Testis (tissue), 3 donors: ENCODE results near the gene RPS6KA3. TPM values are rescaled to one million over a fixed set of nuclear protein-coding genes. Genes with fewer than 3 reads are reported as not detected.

Experiments
- DNase-seq: peaks from one replicate; pipeline ENCODE4 v3.0.0-alpha.2; 2019
- H3K27ac ChIP-seq, 2 donors: fragments of 200-600 bp; sonication (generic); one replicate each; pipeline ENCODE4 v1.5.1; 2019
- H3K27me3 ChIP-seq: fragments of 200-600 bp; sonication (generic); one replicate; pipeline ENCODE4 v1.5.1; 2019
- H3K36me3 ChIP-seq: fragments of 200-600 bp; sonication (generic); one replicate; pipeline ENCODE4 v1.5.1; 2017; ENCODE audit warnings: low read depth; ENCODE audit errors: missing control alignments
- H3K4me1 ChIP-seq: fragments of 200-600 bp; sonication (generic); one replicate; pipeline ENCODE4 v1.5.1; 2019
- H3K4me3 ChIP-seq, 2 donors: fragments of 200-600 bp; sonication (generic); one replicate each; pipeline ENCODE4 v1.5.1; 2017 to 2019
- H3K9me3 ChIP-seq: fragments of 200-600 bp; sonication (generic); one replicate; pipeline ENCODE4 v1.5.1; 2017
- CTCF ChIP-seq, 3 experiments: fragments of 450-650 bp in 2 of 3; fragments of 200-600 bp in 1 of 3; sonication (generic) in 1 of 3; IDR thresholded peaks; one replicate each; pipeline ENCODE4 v1.5.1; 2016 to 2019; ENCODE audit warnings: antibody characterized with exemption in 3 of 3, mild to moderate bottlenecking in 2 of 3, moderate library complexity in 1 of 3
- POLR2A ChIP-seq: fragments of 450-650 bp; IDR thresholded peaks from one replicate; pipeline ENCODE4 v1.6.1; 2017; ENCODE audit warnings: antibody characterized with exemption, mild to moderate bottlenecking, moderate library complexity
- WGBS, 2 donors: methylation state at CpG; one replicate each; pipeline ENCODE4 v1.1.5; 2018; 5-methylcytosine and 5-hydroxymethylcytosine counted together
- intact Hi-C: fragments of 100-400 bp; cut with DNase I; formaldehyde crosslinking; loops from one replicate; pipeline ENCODE4 v1.15.1; 2023; ENCODE audit warnings: low total_unique reads
- polyA plus RNA-seq: library from polyadenylated mRNA; stranded (reverse); fragments of 350-450 nt; fragmentation: Illumina TruSeq; extraction: RNeasy Lipid Tissue Mini Kit (QIAGEN cat#74804); gene quantifications from one replicate; pipeline ENCODE4 v1.2.3, GENCODE V29; 2014; ENCODE audit warnings: low read depth, low replicate concordance; ENCODE audit not compliant: insufficient read depth
- total RNA-seq, 2 donors: library from RNA; depleted of rRNA; stranded (reverse); fragments of >200 nt; gene quantifications; one replicate each; pipeline ENCODE4 v1.2.3, GENCODE V29; 2016

The RPS6KA3 gene
- total and polyA plus RNA-seq, 3 donors from 2014 or later, result 8.5 to 12.6 (median 12.5) TPM

DNA sequence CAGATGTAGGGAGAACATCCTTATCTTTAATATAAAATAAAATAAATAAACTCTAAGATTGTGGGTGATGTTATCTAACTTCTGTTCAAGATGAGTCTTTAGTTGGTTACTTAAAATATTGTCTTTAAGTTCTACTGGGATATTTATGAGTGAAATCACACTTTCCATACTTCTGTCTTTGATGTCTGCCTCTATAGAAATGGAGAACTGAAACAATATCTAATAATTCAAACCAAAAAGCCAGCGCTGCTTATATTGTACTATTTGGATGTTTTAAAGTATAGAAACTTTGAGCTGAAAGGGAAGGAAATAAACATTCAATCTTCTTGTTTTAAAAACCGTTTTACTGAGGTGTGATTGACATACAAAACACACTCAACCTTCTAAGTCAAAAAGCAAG is 44.8 kb upstream of the RPS6KA3 start:
- 67 to 91% methylated on average over 2 of the region's 2 CpGs for WGBS, 2 donors
- H3K4me1 ChIP-seq, result no peaks in the 10 kb centered on the region
- no peak overlapping the region for H3K27ac ChIP-seq
- H3K27me3 ChIP-seq, result no peaks in the 10 kb centered on the region
- TF ChIP-seq POLR2A (no peak), CTCF (IDR thresholded peaks at IDR 0.05) (no peak)
- intact Hi-C loops, result no loop called here
- no peaks in the 10 kb centered on the region for H3K9me3 ChIP-seq
- no peak overlapping the region for H3K4me3 ChIP-seq
- H3K36me3 ChIP-seq, result no peaks in the 10 kb centered on the region
- no peak for DNase-seq

DNA sequence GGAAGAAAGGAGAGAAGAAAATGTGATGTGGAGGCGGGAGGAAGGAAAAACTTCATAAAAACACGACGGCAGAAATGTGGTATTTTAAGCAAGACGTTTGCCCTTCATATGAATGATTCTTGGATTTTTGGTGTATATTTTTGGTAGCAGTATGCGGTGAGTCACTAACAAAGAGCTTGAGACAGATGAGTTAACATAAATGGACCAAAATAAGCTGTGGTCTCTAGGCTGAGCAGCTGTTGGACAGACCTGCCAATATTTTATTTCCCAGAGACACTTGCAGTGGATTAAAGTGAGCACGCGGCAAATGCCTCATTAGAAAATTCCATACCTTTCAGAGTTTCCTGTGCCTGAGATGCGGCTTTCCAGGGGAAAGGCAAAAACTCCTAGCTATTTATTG is 43.1 kb upstream of the RPS6KA3 start:
- Histone ChIP-seq H3K4me3 (no peak overlapping the region), H3K9me3 (no peaks in the 10 kb centered on the region)
- 62 to 85% methylated on average over 8 of the region's 8 CpGs for WGBS, 2 donors

GRCh38 chrX:20306668-20307067 is 40.0 kb upstream of the RPS6KA3 start:
- DNase-seq, result no peak
- Histone ChIP-seq H3K27me3 (no peaks in the 10 kb centered on the region), H3K4me3 (no peak overlapping the region), H3K36me3 (no peaks in the 10 kb centered on the region), H3K9me3 (no peaks in the 10 kb centered on the region), H3K27ac (no peak overlapping the region), H3K4me1 (no peaks in the 10 kb centered on the region)
- intact Hi-C loops, result no loop called here
- TF ChIP-seq CTCF (IDR thresholded peaks at IDR 0.05), result no peak
- no peak for TF ChIP-seq POLR2A
- WGBS, 2 donors, result 80 to 92% methylated on average over 2 to 3 of the region's 3 CpGs

More for the DNA sequence above, 43.1 kb upstream of the RPS6KA3 start:
- no peak for DNase-seq
- intact Hi-C loops, result no loop called here
- TF ChIP-seq POLR2A (no peak), CTCF (IDR thresholded peaks at IDR 0.05) (no peak)
- H3K4me1 ChIP-seq, result no peaks in the 10 kb centered on the region
- no peaks in the 10 kb centered on the region for H3K36me3 ChIP-seq
- H3K27me3 ChIP-seq, result no peaks in the 10 kb centered on the region
- no peak overlapping the region for H3K27ac ChIP-seq

- intact Hi-C loops, result no loop called here
- Histone ChIP-seq H3K36me3 (no peaks in the 10 kb centered on the region), H3K27ac (no peak overlapping the region), H3K27me3 (no peaks in the 10 kb centered on the region), H3K9me3 (no peaks in the 10 kb centered on the region), H3K4me1 (no peaks in the 10 kb centered on the region), H3K4me3 (no peak overlapping the region)
- DNase-seq, result no peak
- no peak for TF ChIP-seq POLR2A
- 88 to 93% methylated on average over 5 of the region's 5 CpGs for WGBS, 2 donors
Measured at GRCh38 chrX:20300822-20301221, 34.1 kb upstream of the RPS6KA3 start.

- Histone ChIP-seq H3K4me1 (no peaks in the 10 kb centered on the region), H3K4me3 (no peak overlapping the region), H3K9me3 (no peaks in the 10 kb centered on the region), H3K27ac (no peak overlapping the region), H3K36me3 (no peaks in the 10 kb centered on the region), H3K27me3 (no peaks in the 10 kb centered on the region)
- TF ChIP-seq CTCF (IDR thresholded peaks at IDR 0.05) (no peak), POLR2A (no peak)
- intact Hi-C loops, result no loop called here
- 88 to 94% methylated on average over 2 of the region's 2 CpGs for WGBS, 2 donors
- DNase-seq, result no peak
Measured at GRCh38 chrX:20294957-20295356, 28.2 kb upstream of the RPS6KA3 start.
